ENCODE results near the gene RALGPS1.
"Not testable (repeated sequence)": the region's sequence is repeated elsewhere in the genome, so short reads cannot be mapped to it uniquely, and the experiment has no call there.

Gene RALGPS1

DNA sequence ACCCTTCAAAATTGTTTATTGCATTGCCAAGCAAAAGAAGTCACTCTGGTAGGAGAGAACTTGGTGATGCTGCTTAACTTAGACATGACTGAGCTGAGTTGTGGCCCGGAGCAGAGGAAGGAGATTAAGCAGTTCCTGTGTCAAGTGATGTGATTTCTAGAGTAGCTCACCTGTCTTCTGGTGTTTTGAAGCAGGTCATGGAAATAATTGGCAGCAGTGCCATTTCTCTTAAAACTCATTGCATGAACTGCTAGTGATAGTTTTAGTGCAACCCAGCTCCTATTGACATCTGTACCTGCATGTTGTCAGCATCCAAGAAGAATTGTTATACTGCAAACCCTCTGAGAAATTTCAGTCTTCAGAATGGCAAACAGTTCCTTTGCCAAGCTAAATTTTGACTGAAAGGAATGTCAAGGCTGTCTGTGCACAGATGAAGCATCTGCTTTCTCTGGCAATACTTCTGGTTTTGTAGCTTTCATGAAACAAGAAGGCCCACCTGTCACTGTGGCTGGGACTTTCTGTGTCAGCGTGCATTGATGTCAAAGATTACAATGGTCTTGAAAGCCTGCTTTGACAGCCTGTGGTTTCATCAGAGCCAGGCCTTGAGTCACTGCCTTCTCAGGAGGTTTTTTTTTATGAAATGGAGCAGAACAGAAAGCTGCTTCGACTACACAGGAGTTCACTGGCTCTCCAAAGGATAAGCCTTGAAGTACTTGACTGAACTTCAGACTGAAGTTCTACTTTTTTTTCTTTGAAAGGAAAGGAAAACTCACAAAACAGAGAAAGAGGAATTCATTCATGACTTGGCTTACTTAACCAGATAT lies 90.6 kb downstream of the RALGPS1 start:
- Mint-ChIP-seq H3K4me1 (ENCODE audit: low read depth) (peaks cover 25% of the 10 kb centered on the region), H3K9me3 (no peaks in the 10 kb centered on the region), H3K36me3 (ENCODE audit: low read depth) (no peaks in the 10 kb centered on the region), H3K27ac (peak overlapping the region; percentile 47), H3K4me3 (peak overlapping the region; percentile 65), H3K27me3 (ENCODE audit: low read depth) (peaks cover 50% of the 10 kb centered on the region)
- peak; percentile 83 for DNase-seq (ENCODE audit: low spot score)

DNA sequence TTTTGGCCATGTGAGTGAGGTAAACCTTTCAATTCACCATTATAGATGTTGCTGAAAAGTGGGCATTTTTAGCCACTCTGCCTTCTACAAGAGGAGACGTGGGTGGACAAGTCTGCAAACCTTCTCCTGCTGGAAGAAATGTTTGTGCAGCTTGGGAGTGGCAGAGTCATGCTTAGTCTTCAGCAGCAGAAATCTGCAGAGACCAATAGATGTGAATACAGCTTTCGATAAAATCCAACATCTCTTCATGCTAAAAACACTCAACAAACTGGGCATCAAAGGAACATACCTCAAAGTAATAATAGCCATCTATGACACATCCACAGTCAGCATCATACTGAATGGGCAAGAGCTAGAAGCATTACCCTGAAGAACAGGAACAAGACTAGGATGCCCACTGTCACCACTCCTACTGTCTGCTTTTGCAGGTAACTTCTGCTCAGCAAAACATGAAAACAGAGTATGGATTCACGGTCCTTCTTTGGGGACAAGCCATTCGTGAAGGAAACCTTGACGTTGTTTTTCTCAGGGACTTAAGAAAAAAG lies 91.3 kb downstream of the RALGPS1 start:
- DNase-seq (ENCODE audit: low spot score) = no peak
- no peaks in the 10 kb centered on the region for H3K9me3 Mint-ChIP-seq
- no peaks in the 10 kb centered on the region for H3K36me3 Mint-ChIP-seq (ENCODE audit: low read depth)
- H3K4me3 Mint-ChIP-seq = peak overlapping the region; percentile 65
- peak overlapping the region; percentile 33 for H3K27ac Mint-ChIP-seq
- peaks cover 55% of the 10 kb centered on the region for H3K27me3 Mint-ChIP-seq (ENCODE audit: low read depth)
- H3K4me1 Mint-ChIP-seq (ENCODE audit: low read depth) = peaks cover 24% of the 10 kb centered on the region

DNA sequence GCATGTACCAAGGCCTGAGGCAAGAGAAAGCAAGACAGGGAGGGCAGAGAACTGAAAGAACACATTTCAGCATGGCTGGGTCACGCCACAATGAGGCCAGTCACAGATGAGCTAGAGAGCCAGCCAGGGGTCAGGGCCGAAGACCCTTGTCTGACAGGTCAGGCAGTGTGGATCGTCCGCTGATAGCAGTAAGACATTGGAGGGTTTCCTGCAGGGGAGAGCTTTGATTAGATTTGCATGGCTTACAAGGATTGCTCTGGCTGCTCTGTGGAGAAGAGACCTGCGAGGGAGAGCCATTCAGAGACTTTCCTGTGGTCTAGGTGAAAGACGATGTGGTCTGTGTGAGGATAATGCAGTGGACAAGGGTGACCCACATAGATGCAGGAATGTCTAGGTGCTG lies 93.1 kb downstream of the RALGPS1 start:
- peaks cover 24% of the 10 kb centered on the region for H3K4me1 Mint-ChIP-seq (ENCODE audit: low read depth)
- no peaks in the 10 kb centered on the region for H3K9me3 Mint-ChIP-seq
- no peak overlapping the region for H3K4me3 Mint-ChIP-seq
- H3K36me3 Mint-ChIP-seq (ENCODE audit: low read depth) = no peaks in the 10 kb centered on the region
- no peak for DNase-seq (ENCODE audit: low spot score)
- H3K27ac Mint-ChIP-seq = no peak overlapping the region
- peaks cover 61% of the 10 kb centered on the region for H3K27me3 Mint-ChIP-seq (ENCODE audit: low read depth)

DNA sequence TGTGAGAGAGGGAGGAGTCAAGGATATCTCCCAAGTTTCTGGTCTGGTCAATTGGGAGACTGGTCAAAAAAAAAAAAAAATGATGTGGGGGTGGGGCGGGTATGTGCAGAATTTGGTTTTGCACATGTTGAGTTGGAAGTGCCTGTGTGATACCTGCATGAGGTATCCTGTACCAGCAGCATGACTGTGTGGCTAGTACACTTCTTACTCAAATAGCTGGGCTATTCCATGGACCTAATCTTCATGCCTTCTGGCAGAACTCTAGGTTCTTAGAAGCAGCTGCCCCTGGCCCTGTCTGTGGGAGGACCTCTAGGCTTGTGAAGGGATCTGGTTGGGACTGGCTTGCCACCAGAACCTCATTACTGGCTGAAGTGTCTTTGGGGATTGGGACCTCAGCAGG lies 93.5 kb downstream of the RALGPS1 start:
- peaks cover 62% of the 10 kb centered on the region for H3K27me3 Mint-ChIP-seq (ENCODE audit: low read depth)
- no peak for DNase-seq (ENCODE audit: low spot score)
- H3K4me1 Mint-ChIP-seq (ENCODE audit: low read depth) = peaks cover 24% of the 10 kb centered on the region
- no peak overlapping the region for H3K27ac Mint-ChIP-seq
- H3K9me3 Mint-ChIP-seq = no peaks in the 10 kb centered on the region
- no peak overlapping the region for H3K4me3 Mint-ChIP-seq
- no peaks in the 10 kb centered on the region for H3K36me3 Mint-ChIP-seq (ENCODE audit: low read depth)

DNA sequence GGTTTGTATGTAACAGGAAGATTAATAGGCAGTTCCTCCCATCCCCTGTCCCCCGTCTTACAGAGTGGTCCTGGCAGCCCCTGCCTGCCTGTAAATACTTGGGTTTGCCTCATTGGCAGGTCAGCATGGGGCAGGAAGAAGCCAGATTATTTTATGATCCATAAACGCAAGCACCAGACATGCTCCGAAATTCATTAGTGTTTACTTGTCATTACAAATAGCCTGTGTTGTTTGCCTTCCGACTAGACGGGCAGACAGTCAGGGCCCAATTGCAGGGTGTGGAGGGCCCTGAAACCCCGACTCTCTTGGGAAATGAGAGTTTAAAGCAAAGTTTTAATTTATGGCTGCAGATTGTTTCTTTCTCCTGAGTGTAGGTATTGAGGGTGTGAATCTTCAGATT lies 97.2 kb downstream of the RALGPS1 start:
- Mint-ChIP-seq H3K27ac (no peak overlapping the region), H3K27me3 (ENCODE audit: low read depth) (peaks cover 79% of the 10 kb centered on the region), H3K4me3 (no peak overlapping the region), H3K36me3 (ENCODE audit: low read depth) (no peaks in the 10 kb centered on the region), H3K4me1 (ENCODE audit: low read depth) (peaks cover 3% of the 10 kb centered on the region), H3K9me3 (no peaks in the 10 kb centered on the region)
- DNase-seq (ENCODE audit: low spot score) = no peak

DNA sequence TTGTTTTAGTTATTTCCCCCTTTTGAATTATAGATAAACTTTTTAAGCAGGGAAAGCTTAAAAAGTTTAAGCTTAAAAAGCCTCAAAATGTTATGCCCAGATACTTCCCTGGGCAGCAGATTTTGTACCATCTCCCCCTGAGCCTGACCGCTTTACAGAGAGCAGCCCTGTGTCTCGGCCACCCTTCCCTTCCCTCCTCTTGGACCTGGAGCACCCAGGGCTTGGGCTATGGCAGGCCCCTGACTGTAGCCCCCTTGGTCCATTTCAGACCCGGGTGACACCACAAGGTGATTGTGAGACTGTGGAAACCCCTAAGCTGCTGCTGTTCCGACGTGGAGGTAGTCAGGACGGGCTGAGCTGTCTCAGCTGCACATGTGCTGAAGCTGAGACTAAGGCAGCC lies 97.7 kb downstream of the RALGPS1 start:
- peaks cover 3% of the 10 kb centered on the region for H3K4me1 Mint-ChIP-seq (ENCODE audit: low read depth)
- H3K4me3 Mint-ChIP-seq = no peak overlapping the region
- H3K9me3 Mint-ChIP-seq = no peaks in the 10 kb centered on the region
- H3K27ac Mint-ChIP-seq = no peak overlapping the region
- no peak for DNase-seq (ENCODE audit: low spot score)
- peaks cover 76% of the 10 kb centered on the region for H3K27me3 Mint-ChIP-seq (ENCODE audit: low read depth)
- no peaks in the 10 kb centered on the region for H3K36me3 Mint-ChIP-seq (ENCODE audit: low read depth)

DNA sequence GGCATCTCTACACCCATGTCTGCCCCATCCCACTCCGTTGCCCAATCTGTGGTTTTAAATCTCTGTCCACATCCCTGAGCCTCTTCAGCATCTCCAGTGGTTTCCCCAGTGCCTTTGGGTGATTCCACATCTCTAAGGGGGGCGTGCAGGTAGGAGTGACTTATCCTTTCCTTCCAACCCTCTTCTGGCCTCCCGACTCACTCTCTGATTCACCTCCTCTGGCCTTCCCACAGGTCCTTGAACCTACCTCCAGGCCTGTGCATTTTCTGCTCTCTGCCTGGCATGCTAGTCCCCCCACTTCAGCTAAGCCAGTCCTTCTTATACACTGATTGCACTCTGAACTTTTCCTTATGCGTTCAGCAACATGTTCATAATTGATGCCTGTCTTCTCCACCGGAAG lies 99.0 kb downstream of the RALGPS1 start:
- DNase-seq (ENCODE audit: low spot score) = no peak
- H3K27ac Mint-ChIP-seq = no peak overlapping the region
- no peaks in the 10 kb centered on the region for H3K9me3 Mint-ChIP-seq
- peaks cover 68% of the 10 kb centered on the region for H3K27me3 Mint-ChIP-seq (ENCODE audit: low read depth)
- H3K4me3 Mint-ChIP-seq = no peak overlapping the region
- peaks cover 1% of the 10 kb centered on the region for H3K4me1 Mint-ChIP-seq (ENCODE audit: low read depth)
- H3K36me3 Mint-ChIP-seq (ENCODE audit: low read depth) = no peaks in the 10 kb centered on the region

DNA sequence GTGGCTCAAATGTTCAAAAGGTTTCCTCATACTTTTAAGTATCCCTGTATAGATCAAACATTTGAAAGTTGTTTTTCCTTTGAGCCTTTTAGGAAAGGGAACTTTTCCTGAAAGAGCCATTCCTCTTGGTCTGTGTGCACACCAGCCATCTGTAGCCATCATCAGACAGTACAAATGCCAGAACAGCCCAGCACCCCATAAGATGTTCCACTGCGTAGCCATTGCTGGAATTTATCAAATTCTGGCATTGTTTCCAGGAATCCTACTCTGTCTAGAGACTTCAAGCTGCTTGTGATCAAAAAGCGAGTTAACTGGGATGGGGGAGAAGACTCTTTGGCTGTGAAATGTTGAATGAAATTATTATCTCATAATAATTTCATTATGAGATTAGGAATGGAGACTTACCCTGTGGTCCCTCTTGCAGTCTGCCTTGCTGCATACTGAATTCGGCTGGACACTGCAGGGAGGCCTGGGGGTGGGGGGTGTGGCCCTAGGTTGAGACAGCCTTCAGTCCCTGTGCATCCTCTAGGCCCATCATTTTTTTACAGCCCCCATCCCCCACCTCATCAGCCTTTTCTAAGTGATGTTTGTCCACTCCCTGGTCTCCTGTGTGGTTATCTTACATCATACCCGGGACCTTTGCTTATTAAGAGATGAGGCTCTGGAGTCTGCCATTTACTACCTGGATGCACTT lies 99.8 kb downstream of the RALGPS1 start:
- Mint-ChIP-seq H3K27me3 (ENCODE audit: low read depth) (peaks cover 61% of the 10 kb centered on the region), H3K27ac (no peak overlapping the region), H3K36me3 (ENCODE audit: low read depth) (no peaks in the 10 kb centered on the region), H3K4me3 (no peak overlapping the region), H3K9me3 (no peaks in the 10 kb centered on the region), H3K4me1 (ENCODE audit: low read depth) (no peaks in the 10 kb centered on the region)
- no peak for DNase-seq (ENCODE audit: low spot score)

DNA sequence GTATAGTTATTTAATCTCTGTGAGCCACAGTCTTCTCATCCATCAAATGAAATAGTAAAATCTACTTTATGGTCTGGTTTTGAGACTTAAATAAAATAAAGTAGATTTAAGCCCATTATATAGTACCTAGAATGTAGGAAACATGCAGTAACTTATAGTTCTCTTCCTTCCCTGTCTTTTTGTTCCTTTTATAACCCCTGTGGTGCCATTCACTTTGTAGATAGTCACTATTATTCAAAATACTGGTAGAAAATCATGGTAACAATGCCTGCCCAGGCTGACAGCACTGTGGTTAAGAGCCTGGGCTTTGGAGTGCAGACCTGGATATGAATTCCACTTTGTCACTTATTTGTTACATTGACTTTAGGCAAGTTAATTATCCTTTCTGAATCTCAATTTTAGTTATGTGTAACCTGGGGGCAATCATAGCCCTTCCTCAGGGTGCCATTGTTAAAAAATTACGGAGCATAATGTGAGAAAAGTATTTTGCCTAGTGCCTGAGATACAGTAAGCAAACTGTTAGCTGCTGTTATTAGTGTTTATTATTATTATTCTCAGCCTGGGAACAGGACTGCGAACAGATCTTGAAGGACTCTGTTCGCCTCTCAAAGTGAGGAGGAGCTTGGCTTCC lies 100.4 kb downstream of the RALGPS1 start:
- peaks cover 64% of the 10 kb centered on the region for H3K27me3 Mint-ChIP-seq (ENCODE audit: low read depth)
- no peak overlapping the region for H3K4me3 Mint-ChIP-seq
- H3K36me3 Mint-ChIP-seq (ENCODE audit: low read depth) = no peaks in the 10 kb centered on the region
- H3K9me3 Mint-ChIP-seq = no peaks in the 10 kb centered on the region
- no peaks in the 10 kb centered on the region for H3K4me1 Mint-ChIP-seq (ENCODE audit: low read depth)
- DNase-seq (ENCODE audit: low spot score) = no peak
- no peak overlapping the region for H3K27ac Mint-ChIP-seq

DNA sequence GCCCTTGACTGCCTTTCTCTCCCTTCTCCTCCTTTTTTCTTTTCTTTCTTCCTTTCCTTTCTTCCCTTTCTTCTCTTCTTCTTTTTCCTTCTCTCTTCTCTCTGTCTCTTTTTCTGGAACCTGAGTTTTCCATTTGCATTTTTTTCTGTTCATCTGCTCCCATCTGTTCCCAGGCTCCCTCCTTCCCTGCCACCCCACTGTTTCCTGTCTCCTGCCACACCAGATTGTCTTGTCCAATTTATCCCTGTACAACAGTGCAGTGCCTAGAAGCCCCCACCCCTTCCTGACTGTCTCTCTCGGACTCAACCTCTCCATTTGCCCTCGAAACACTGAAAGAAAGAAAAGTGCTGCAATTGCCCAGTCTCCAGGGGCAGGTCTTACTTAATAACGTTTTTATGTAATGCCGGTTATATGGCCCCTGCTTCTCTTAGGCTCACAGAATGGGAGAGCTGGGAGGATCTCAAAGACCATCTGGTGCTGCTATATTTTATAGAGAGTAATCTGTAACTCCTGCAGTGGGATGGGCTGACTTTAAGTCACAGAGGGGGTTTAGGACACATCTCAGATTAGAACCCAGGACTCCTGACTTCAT lies 101.4 kb downstream of the RALGPS1 start:
- no peaks in the 10 kb centered on the region for H3K9me3 Mint-ChIP-seq
- peaks cover 61% of the 10 kb centered on the region for H3K27me3 Mint-ChIP-seq (ENCODE audit: low read depth)
- H3K27ac Mint-ChIP-seq = no peak overlapping the region
- H3K4me3 Mint-ChIP-seq = no peak overlapping the region
- no peaks in the 10 kb centered on the region for H3K4me1 Mint-ChIP-seq (ENCODE audit: low read depth)
- no peaks in the 10 kb centered on the region for H3K36me3 Mint-ChIP-seq (ENCODE audit: low read depth)
- DNase-seq (ENCODE audit: low spot score) = no peak

DNA sequence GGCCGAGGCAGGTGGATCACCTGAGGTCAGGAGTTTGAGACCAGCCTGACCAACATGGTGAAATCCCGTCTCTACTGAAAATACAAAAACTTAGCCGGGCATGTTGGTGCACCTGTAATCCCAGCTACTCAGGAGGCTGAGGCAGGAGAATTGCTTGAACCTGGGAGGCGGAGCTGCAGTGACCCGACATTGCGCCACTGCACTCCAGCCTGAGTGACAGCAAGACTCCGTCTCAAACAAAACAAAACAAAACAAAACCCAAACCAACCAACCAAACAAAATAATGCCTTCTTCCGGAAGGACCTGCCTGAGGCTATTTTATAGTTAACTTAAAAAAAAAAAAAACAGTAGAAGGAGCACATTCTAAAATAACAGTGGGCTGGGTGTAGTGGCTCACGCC lies 103.4 kb downstream of the RALGPS1 start:
- peaks cover 58% of the 10 kb centered on the region for H3K27me3 Mint-ChIP-seq (ENCODE audit: low read depth)
- not testable (repeated sequence) for DNase-seq (ENCODE audit: low spot score); H3K36me3 Mint-ChIP-seq (ENCODE audit: low read depth); H3K4me1 Mint-ChIP-seq (ENCODE audit: low read depth); H3K27ac Mint-ChIP-seq; H3K9me3 Mint-ChIP-seq; H3K4me3 Mint-ChIP-seq

DNA sequence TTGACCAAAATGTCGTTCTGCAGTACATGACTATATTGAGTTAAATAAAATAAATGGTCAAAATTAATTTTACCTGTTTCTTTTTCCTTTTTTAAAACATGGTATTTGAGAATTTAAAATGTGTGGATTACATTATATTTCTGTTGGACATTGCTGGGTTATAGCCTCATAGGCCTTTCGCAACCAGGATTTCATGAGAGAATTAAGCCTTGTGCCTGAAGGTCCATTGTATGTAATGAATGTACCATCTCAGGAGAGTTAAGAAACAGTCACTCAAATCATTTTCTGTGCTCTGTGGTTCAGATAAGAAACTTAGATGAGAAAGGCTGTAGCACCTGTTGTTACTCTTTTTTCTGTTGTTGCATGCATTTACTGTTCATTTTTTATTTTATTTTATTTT lies 104.4 kb downstream of the RALGPS1 start:
- no peaks in the 10 kb centered on the region for H3K4me1 Mint-ChIP-seq (ENCODE audit: low read depth)
- DNase-seq (ENCODE audit: low spot score) = no peak
- no peak overlapping the region for H3K27ac Mint-ChIP-seq

DNA sequence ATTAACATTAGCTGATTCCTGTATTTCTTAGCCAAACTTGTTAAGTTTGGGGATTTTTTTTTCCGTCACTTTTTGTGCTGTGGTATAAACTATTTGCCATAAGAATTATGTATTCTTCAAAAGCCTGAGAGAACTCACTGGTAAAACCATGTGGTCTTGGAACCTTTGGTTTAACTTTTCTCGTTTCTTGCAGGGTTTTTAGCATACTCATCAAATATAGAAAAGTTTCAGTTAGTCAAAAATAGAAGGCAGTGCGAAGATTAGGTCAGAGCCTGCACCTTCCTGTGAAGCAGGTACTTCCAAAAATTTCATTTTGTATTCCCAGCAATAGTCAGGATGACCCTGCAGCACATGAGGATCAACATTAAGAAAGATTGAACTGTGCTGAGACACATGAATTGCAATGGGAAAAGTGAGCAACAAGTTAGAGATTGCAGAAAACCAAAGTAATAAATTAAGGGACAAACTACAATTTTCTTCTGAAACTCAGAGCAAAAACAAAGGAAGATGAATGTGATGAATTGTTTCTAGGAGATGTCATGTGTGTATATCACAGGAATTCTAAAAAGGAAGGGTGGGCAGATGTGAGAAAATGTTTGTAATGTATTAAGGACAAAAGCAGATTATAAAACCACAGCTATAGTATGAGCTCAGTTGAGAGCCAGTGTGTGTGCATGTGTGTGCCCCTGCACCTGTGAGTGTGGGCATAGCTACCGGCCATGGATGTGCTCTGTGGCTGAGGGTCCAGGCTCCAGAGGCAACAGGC lies 105.6 kb downstream of the RALGPS1 start:
- Mint-ChIP-seq H3K4me3 (no peak overlapping the region), H3K27me3 (ENCODE audit: low read depth) (peaks cover 54% of the 10 kb centered on the region), H3K27ac (no peak overlapping the region), H3K9me3 (no peaks in the 10 kb centered on the region), H3K36me3 (ENCODE audit: low read depth) (no peaks in the 10 kb centered on the region), H3K4me1 (ENCODE audit: low read depth) (no peaks in the 10 kb centered on the region)
- DNase-seq (ENCODE audit: low spot score) = no peak

More for the DNA sequence above, 104.4 kb downstream of the RALGPS1 start:
- H3K36me3 Mint-ChIP-seq (ENCODE audit: low read depth) = no peaks in the 10 kb centered on the region
- H3K27me3 Mint-ChIP-seq (ENCODE audit: low read depth) = peaks cover 55% of the 10 kb centered on the region
- H3K4me3 Mint-ChIP-seq = no peak overlapping the region
- no peaks in the 10 kb centered on the region for H3K9me3 Mint-ChIP-seq
